H1 (cell line): Measurements from ENCODE around the gene NR5A1. TPM values are rescaled to one million over a fixed set of nuclear protein-coding genes. Genes with fewer than 3 reads are reported as not detected.

Source experiments
- CTCF ChIA-PET: fragments of 300-600 bp; sonication (Branson Sonifier 250); formaldehyde crosslinking; loops from one replicate; lab custom pipeline; 2021; ENCODE audit not compliant: partially characterized antibody; lab: Charles Lee
- POLR2A ChIA-PET: fragments of 300-600 bp; sonication (Branson Sonifier 250); formaldehyde crosslinking; loops from one replicate; lab custom pipeline; 2021; ENCODE audit warnings: inconsistent platforms; ENCODE audit not compliant: partially characterized antibody; lab: Charles Lee
- DNase-seq, 2 experiments: peaks; one replicate each; pipeline versions ENCODE4 v3.0.0 to v3.0.0-alpha.2; 2010 to 2022; ENCODE audit warnings: low spot score in 2 of 2, low read depth in 1 of 2, mixed read lengths in 1 of 2
- FAIRE-seq: peaks from 2 replicates; lab custom pipeline; 2011; peaks lifted over from hg19 to GRCh38; lab: Jason Lieb, UNC
- H2AFZ ChIP-seq: 2 replicates; pipeline ENCODE4 v1.8.1; 2012; ENCODE audit warnings: low read length, inconsistent platforms
- H2AK5ac ChIP-seq: 2 replicates; pipeline ENCODE4 v1.6.1; 2013; ENCODE audit warnings: low read depth, low read length
- H2BK120ac ChIP-seq: replicated peaks from 2 replicates; pipeline ENCODE3; 2013; ENCODE audit warnings: low read depth, low read length, inconsistent platforms
- H2BK12ac ChIP-seq: 2 replicates; pipeline ENCODE4 v1.6.1; 2013; ENCODE audit warnings: low read depth, low read length
- H2BK15ac ChIP-seq: 2 replicates; pipeline ENCODE4 v1.6.1; 2013; ENCODE audit warnings: low read length
- H2BK20ac ChIP-seq: 2 replicates; pipeline ENCODE4 v1.6.1; 2013; ENCODE audit warnings: low read length
- H2BK5ac ChIP-seq: 2 replicates; pipeline ENCODE4 v1.6.1; 2013; ENCODE audit warnings: low read depth, low read length
- H3K14ac ChIP-seq: 2 replicates; pipeline ENCODE4 v1.6.1; 2013; ENCODE audit warnings: inconsistent platforms; ENCODE audit not compliant: insufficient read length
- H3K18ac ChIP-seq: 2 replicates; pipeline ENCODE4 v1.6.1; 2013; ENCODE audit warnings: low read length; ENCODE audit errors: extremely low read depth
- H3K23ac ChIP-seq: 2 replicates; pipeline ENCODE4 v1.6.1; 2013; ENCODE audit warnings: inconsistent platforms; ENCODE audit not compliant: insufficient read length
- H3K23me2 ChIP-seq: 2 replicates; pipeline ENCODE4 v1.6.1; 2013; ENCODE audit warnings: low read depth, low read length
- H3K27ac ChIP-seq: 2 replicates; pipeline ENCODE4 v1.6.1; 2011; ENCODE audit warnings: low read depth, low read length, inconsistent platforms
- H3K27me3 ChIP-seq, 4 experiments: replicated peaks in 1 of 4; 1 replicate in 1 of 4; 2 replicates in 3 of 4; pipeline versions ENCODE4 v1.6.1 to v1.8.1; 2011 to 2013; ENCODE audit warnings: low read length in 3 of 4, mild to moderate bottlenecking in 3 of 4, inconsistent platforms in 2 of 4, mixed read lengths in 2 of 4, moderate library complexity in 1 of 4; ENCODE audit not compliant: control insufficient read depth in 3 of 4, insufficient read depth in 3 of 4; ENCODE audit errors: extremely low read depth in 1 of 4
- H3K36me3 ChIP-seq, 4 experiments: 2 replicates each; pipeline versions ENCODE4 v1.6.1 to v1.8.1; 2011 to 2013; ENCODE audit warnings: mild to moderate bottlenecking in 4 of 4, low read length in 3 of 4, moderate library complexity in 2 of 4, control low read depth in 1 of 4, inconsistent platforms in 1 of 4; ENCODE audit not compliant: insufficient read depth in 4 of 4, control insufficient read depth in 2 of 4
- H3K4ac ChIP-seq: replicated peaks from 2 replicates; pipeline ENCODE3; 2013; ENCODE audit warnings: low read length, low read depth, mixed read lengths, inconsistent platforms; ENCODE audit not compliant: insufficient read length
- H3K4me1 ChIP-seq, 4 experiments: replicated peaks in 1 of 4; 1 replicate in 1 of 4; 2 replicates in 3 of 4; pipeline versions ENCODE4 v1.6.1 to v1.8.1; 2011 to 2013; ENCODE audit warnings: low read length in 3 of 4, inconsistent platforms in 2 of 4, mixed read lengths in 1 of 4; ENCODE audit not compliant: insufficient read depth in 4 of 4, control insufficient read depth in 3 of 4
- H3K4me2 ChIP-seq, 2 experiments: 2 replicates each; pipeline versions ENCODE4 v1.6.1 to v1.8.1; 2011 to 2013; ENCODE audit warnings: low read depth in 2 of 2, low read length in 2 of 2, control low read depth in 1 of 2, inconsistent platforms in 1 of 2, mild to moderate bottlenecking in 1 of 2; ENCODE audit not compliant: insufficient read depth in 1 of 2
- H3K4me3 ChIP-seq, 4 experiments: fragments of 200-600, 300-600 bp in 1 of 4; sonication (generic), shearing (Covaris generic), sonication (Bioruptor Twin) in 1 of 4; 2 replicates each; pipeline versions ENCODE4 v1.5.1 to v1.8.1; 2011 to 2016; ENCODE audit warnings: low read length in 4 of 4, low read depth in 3 of 4, control low read depth in 2 of 4, inconsistent platforms in 2 of 4, mild to moderate bottlenecking in 2 of 4, mixed read lengths in 1 of 4, moderate library complexity in 1 of 4; ENCODE audit not compliant: insufficient read depth in 2 of 4; ENCODE audit errors: extremely low read depth in 1 of 4
- H3K56ac ChIP-seq: replicated peaks from 2 replicates; pipeline ENCODE3; 2013; ENCODE audit warnings: low read depth, mild to moderate bottlenecking, mixed read lengths, low read length, inconsistent platforms; ENCODE audit not compliant: insufficient read length
- H3K79me1 ChIP-seq: 2 replicates; pipeline ENCODE4 v1.6.1; 2013; ENCODE audit warnings: low read depth, low read length, control low read depth
- H3K79me2 ChIP-seq, 2 experiments: 2 replicates each; pipeline versions ENCODE4 v1.6.1 to v1.8.1; 2012 to 2013; ENCODE audit warnings: low read length in 2 of 2, mild to moderate bottlenecking in 2 of 2, inconsistent platforms in 1 of 2; ENCODE audit not compliant: insufficient read depth in 2 of 2, control insufficient read depth in 1 of 2
- H3K9ac ChIP-seq, 4 experiments: replicated peaks in 1 of 4; 1 replicate in 1 of 4; 2 replicates in 3 of 4; pipeline versions ENCODE4 v1.6.1 to v1.8.1; 2011 to 2013; ENCODE audit warnings: low read depth in 3 of 4, low read length in 3 of 4, control low read depth in 2 of 4, mild to moderate bottlenecking in 2 of 4, moderate library complexity in 2 of 4, inconsistent platforms in 1 of 4; ENCODE audit errors: extremely low read depth in 1 of 4
- H3K9me3 ChIP-seq, 2 experiments: 2 replicates each; pipeline versions ENCODE4 v1.6.1 to v1.8.1; 2012 to 2013; ENCODE audit warnings: mild to moderate bottlenecking in 2 of 2, moderate library complexity in 2 of 2, control low read depth in 1 of 2, inconsistent platforms in 1 of 2, low read depth in 1 of 2, low read length in 1 of 2, mixed read lengths in 1 of 2; ENCODE audit not compliant: insufficient read depth in 2 of 2
- H4K20me1 ChIP-seq, 2 experiments: replicated peaks in 1 of 2; 2 replicates each; pipeline versions ENCODE3 to v1.8.1; 2011 to 2013; ENCODE audit warnings: inconsistent platforms in 2 of 2, low read length in 2 of 2, mild to moderate bottlenecking in 1 of 2; ENCODE audit not compliant: insufficient read depth in 2 of 2, control insufficient read depth in 1 of 2
- H4K5ac ChIP-seq: 2 replicates; pipeline ENCODE4 v1.6.1; 2013; ENCODE audit warnings: low read length, low read depth, mixed read lengths, inconsistent platforms; ENCODE audit not compliant: insufficient read length
- H4K8ac ChIP-seq: 2 replicates; pipeline ENCODE4 v1.8.0; 2013; ENCODE audit warnings: mild to moderate bottlenecking, moderate library complexity, low read length, inconsistent platforms; ENCODE audit not compliant: insufficient read depth; ENCODE audit errors: extremely low read depth
- H4K91ac ChIP-seq: replicated peaks from 2 replicates; pipeline ENCODE3; 2013; ENCODE audit warnings: low read length, mixed read lengths, inconsistent platforms; ENCODE audit not compliant: insufficient read length
- BRCA1 ChIP-seq: IDR thresholded peaks from 2 replicates; pipeline ENCODE4 v1.6.1; 2012; ENCODE audit warnings: low read depth, low read length, improper control_type of control experiment
- CHD1 ChIP-seq: IDR thresholded peaks from 2 replicates; pipeline ENCODE4 v1.6.1; 2012; ENCODE audit warnings: low read depth, low read length, improper control_type of control experiment
- EGR1 ChIP-seq: IDR thresholded peaks from 2 replicates; pipeline ENCODE4 v1.6.1; 2011; ENCODE audit warnings: low read depth, low read length, borderline replicate concordance
- HDAC6 ChIP-seq: IDR thresholded peaks from one replicate; pipeline ENCODE4 v1.7.1; 2012; ENCODE audit warnings: low read depth, mild to moderate bottlenecking, inconsistent platforms, low read length, moderate library complexity
- SAP30 ChIP-seq: fragments of 300-600 bp; sonication (generic); IDR thresholded peaks from 2 replicates; pipeline ENCODE4 v1.7.1; 2012; ENCODE audit warnings: low read length, moderate library complexity, mild to moderate bottlenecking, inconsistent platforms; ENCODE audit not compliant: insufficient read depth, insufficient replicate concordance
- TAF7 ChIP-seq: optimal IDR thresholded peaks from 2 replicates; pipeline ENCODE3; 2011; ENCODE audit warnings: low read depth, mild to moderate bottlenecking, inconsistent platforms, low read length, moderate library complexity, borderline replicate concordance
- TCF12 ChIP-seq: IDR thresholded peaks from 2 replicates; pipeline ENCODE4 v1.6.1; 2011; ENCODE audit warnings: low read depth, mild to moderate bottlenecking, low read length
- TEAD4 ChIP-seq: IDR thresholded peaks from 2 replicates; pipeline ENCODE4 v1.6.1; 2012; ENCODE audit warnings: low read depth, low read length, inconsistent platforms, mixed read lengths
- WGBS, 2 experiments: shearing (Covaris generic) in 1 of 2; methylation state at CpG; one replicate each; pipeline versions ENCODE4 v1.1.6 to v1.1.7; 2013 to 2015; ENCODE audit warnings: low lambda C conversion rate in 2 of 2, mixed read lengths in 2 of 2, inconsistent platforms in 1 of 2, low coverage in 1 of 2, missing lambda C conversion rate in 1 of 2; ENCODE audit not compliant: insufficient replicate concordance in 2 of 2, insufficient coverage in 1 of 2, insufficient read length in 1 of 2; ENCODE audit errors: extremely low coverage in 1 of 2, missing lambda C conversion rate in 1 of 2; 5-methylcytosine and 5-hydroxymethylcytosine counted together
- polyA plus RNA-seq, 7 experiments: library from polyadenylated mRNA; depleted of rRNA in 3 of 7; stranded (reverse) in 5 of 7; unstranded in 2 of 7; fragments of >200 nt in 5 of 7; fragments of 200-250 nt in 2 of 7; gene quantifications; 1 replicate in 5 of 7; 2 replicates in 1 of 7; 4 replicates in 1 of 7; pipeline versions ENCODE4 v1.2.1 to v1.2.3, GENCODE V29; 2011 to 2013; ENCODE audit warnings: missing spikeins in 2 of 7, mixed read lengths in 2 of 7
- total RNA-seq: library from RNA; stranded (reverse); fragmentation: NEBNext Ultra II Directional; extraction: Animal tissue kit (Norgen Biotek cat#: 25700); gene quantifications from 2 replicates; pipeline ENCODE4 v1.2.1, GENCODE V29; 2021

The NR5A1 gene
- total and polyA plus RNA-seq, 2 of the 8 experiments (the other 6 are each of a cell fraction or from before 2014, with no cell fraction given), result 0.29 to 0.58 TPM

- Histone ChIP-seq H4K8ac (no peak overlapping the region), H3K27ac (no peak overlapping the region), H3K56ac (no peak overlapping the region), H4K20me1 (peaks cover 0 to 2% of the 10 kb centered on the region in 2 experiments), H2BK120ac (no peak overlapping the region), H3K4me2 (no peak overlapping the region), H3K23ac (no peak overlapping the region), H3K27me3 (peaks cover 22 to 36% (median 34%) of the 10 kb centered on the region in 4 experiments), H3K4ac (no peak overlapping the region), H3K79me2 (no peaks in the 10 kb centered on the region), H2BK20ac (no peak overlapping the region), H3K14ac (no peak overlapping the region), H3K23me2 (peaks cover 3% of the 10 kb centered on the region; the same call in 1 of the 2 replicates), H3K36me3 (peaks cover 0 to 8% (median 0%) of the 10 kb centered on the region in 4 experiments; a peak in 1 of 8 replicates), H3K9ac (no peak overlapping the region), H3K9me3 (no peaks in the 10 kb centered on the region; a peak in 1 of 4 replicates), H2AK5ac (no peak overlapping the region), H4K91ac (no peak overlapping the region), H3K4me1 (peaks cover 0 to 7% (median 4%) of the 10 kb centered on the region in 4 experiments; a peak in 4 of 7 replicates), H4K5ac (no peak overlapping the region), H2BK5ac (no peak overlapping the region), H3K18ac (no peak overlapping the region), H2AFZ (no peak overlapping the region), H3K4me3 (no peak overlapping the region), H2BK15ac (no peak overlapping the region), H2BK12ac (no peak overlapping the region), H3K79me1 (no peaks in the 10 kb centered on the region)
- FAIRE-seq (no peak), DNase-seq (no peak)
- ChIA-PET CTCF (interaction anchor here (0.9 to 1.4 kb wide), 5 partner anchors 12 to 214 kb away, joined by 3 to 4 read pairs (median 3); no protein-coding TSS in a partner anchor), POLR2A (interaction anchor here (2.2 to 3.6 kb wide), 2 partner anchors 12 to 13 kb away, joined by 5 to 11 read pairs; no protein-coding TSS in a partner anchor)
- WGBS, 2 experiments, result 78% methylated on average over 3 of the region's 3 CpGs; no CpG with 5 or more reads in 1 of the 2 experiments
- TF ChIP-seq TEAD4, result no peak
- TF ChIP-seq TAF7, result no peak
- TF ChIP-seq CHD1, result no peak
- no peak for TF ChIP-seq SAP30
- TF ChIP-seq EGR1, result no peak
- TF ChIP-seq TCF12, result no peak
- no peak for TF ChIP-seq HDAC6
- no peak for TF ChIP-seq BRCA1
These were observed 8.0 kb downstream of the NR5A1 start for GRCh38 chr9:124499216-124499615.
